Astrocyte (in vitro differentiated cells and primary cell): ENCODE data around the gene SLC35F6. TPM values are rescaled to one million over a fixed set of nuclear protein-coding genes. Genes with fewer than 3 reads are reported as not detected.

Experiments
- DNase-seq: peaks from one replicate; pipeline ENCODE4 v3.0.0-alpha.2; 2010; ENCODE audit warnings: low read depth
- FAIRE-seq: peaks from 2 replicates; lab custom pipeline; 2011; peaks lifted over from hg19 to GRCh38; lab: Jason Lieb, UNC
- H2AFZ ChIP-seq: 2 replicates; pipeline ENCODE4 v1.6.0; 2012; ENCODE audit warnings: low read depth, low read length, inconsistent platforms
- H3K27ac ChIP-seq: 2 replicates; pipeline ENCODE4 v1.5.1; 2011; ENCODE audit warnings: low read depth, low read length, inconsistent platforms
- H3K27me3 ChIP-seq: 2 replicates; pipeline ENCODE4 v1.6.0; 2011; ENCODE audit warnings: low read length, inconsistent platforms; ENCODE audit not compliant: insufficient read depth
- H3K36me3 ChIP-seq: 2 replicates; pipeline ENCODE4 v1.5.1; 2011; ENCODE audit warnings: low read length, inconsistent platforms; ENCODE audit not compliant: insufficient read depth
- H3K4me1 ChIP-seq: 2 replicates; pipeline ENCODE4 v1.5.1; 2011; ENCODE audit warnings: low read length, inconsistent platforms; ENCODE audit not compliant: insufficient read depth
- H3K4me2 ChIP-seq: 2 replicates; pipeline ENCODE4 v1.6.0; 2012; ENCODE audit warnings: low read length, inconsistent platforms
- H3K4me3 ChIP-seq: 2 replicates; pipeline ENCODE4 v1.5.1; 2011; ENCODE audit warnings: low read depth, mild to moderate bottlenecking, low read length, inconsistent platforms; ENCODE audit not compliant: insufficient read depth
- H3K79me2 ChIP-seq: 2 replicates; pipeline ENCODE4 v1.6.0; 2012; ENCODE audit warnings: mild to moderate bottlenecking, low read length, inconsistent platforms; ENCODE audit not compliant: insufficient read depth
- H3K9ac ChIP-seq: 2 replicates; pipeline ENCODE4 v1.6.0; 2012; ENCODE audit warnings: mild to moderate bottlenecking, low read length, inconsistent platforms
- H3K9me3 ChIP-seq: 2 replicates; pipeline ENCODE4 v1.5.1; 2012; ENCODE audit warnings: low read depth, mild to moderate bottlenecking, low read length, inconsistent platforms; ENCODE audit not compliant: insufficient read depth
- H4K20me1 ChIP-seq: 2 replicates; pipeline ENCODE4 v1.6.0; 2012; ENCODE audit warnings: low read length, inconsistent platforms; ENCODE audit not compliant: insufficient read depth
- H3K27ac Mint-ChIP-seq: one replicate; pipeline ENCODE4 v1.8.0; 2021; ENCODE audit warnings: mild to moderate bottlenecking, mixed read lengths; ENCODE audit not compliant: unreplicated experiment
- H3K27me3 Mint-ChIP-seq: one replicate; pipeline ENCODE4 v1.8.0; 2021; ENCODE audit warnings: low read depth, mixed read lengths; ENCODE audit not compliant: unreplicated experiment
- H3K36me3 Mint-ChIP-seq: one replicate; pipeline ENCODE4 v1.8.0; 2021; ENCODE audit warnings: low read depth, mixed read lengths; ENCODE audit not compliant: unreplicated experiment
- H3K4me1 Mint-ChIP-seq: one replicate; pipeline ENCODE4 v1.8.0; 2021; ENCODE audit warnings: low read depth, mixed read lengths; ENCODE audit not compliant: unreplicated experiment
- H3K4me3 Mint-ChIP-seq: one replicate; pipeline ENCODE4 v1.8.0; 2021; ENCODE audit warnings: mild to moderate bottlenecking, moderate library complexity, mixed read lengths; ENCODE audit not compliant: unreplicated experiment
- H3K9me3 Mint-ChIP-seq: one replicate; pipeline ENCODE4 v1.8.0; 2021; ENCODE audit warnings: mild to moderate bottlenecking, mixed read lengths; ENCODE audit not compliant: unreplicated experiment
- EZH2 ChIP-seq: IDR thresholded peaks from 2 replicates; pipeline ENCODE4 v1.6.1; 2012; ENCODE audit warnings: mild to moderate bottlenecking, low read length, inconsistent platforms; ENCODE audit not compliant: insufficient read depth
- total RNA-seq: library from RNA; stranded (reverse); gene quantifications from 2 replicates; pipeline ENCODE4 v1.2.1, GENCODE V29; 2021
- TF ChIP-seq, protein P1 (sequence below): IDR thresholded peaks from 2 replicates; pipeline ENCODE4 v1.5.1; 2011; ENCODE audit warnings: low read depth, mild to moderate bottlenecking, inconsistent platforms, low read length, moderate library complexity; ENCODE audit not compliant: insufficient read depth

Gene SLC35F6
- total RNA-seq, 1 donor from 2014 or later = 41.9 TPM

GRCh38 chr2:26816893-26817292 is 52.8 kb downstream of the SLC35F6 start:
- no peak for DNase-seq
- H3K4me2 ChIP-seq = no peak overlapping the region
- TF ChIP-seq EZH2 = no peak
- TF ChIP-seq, protein P1, sequence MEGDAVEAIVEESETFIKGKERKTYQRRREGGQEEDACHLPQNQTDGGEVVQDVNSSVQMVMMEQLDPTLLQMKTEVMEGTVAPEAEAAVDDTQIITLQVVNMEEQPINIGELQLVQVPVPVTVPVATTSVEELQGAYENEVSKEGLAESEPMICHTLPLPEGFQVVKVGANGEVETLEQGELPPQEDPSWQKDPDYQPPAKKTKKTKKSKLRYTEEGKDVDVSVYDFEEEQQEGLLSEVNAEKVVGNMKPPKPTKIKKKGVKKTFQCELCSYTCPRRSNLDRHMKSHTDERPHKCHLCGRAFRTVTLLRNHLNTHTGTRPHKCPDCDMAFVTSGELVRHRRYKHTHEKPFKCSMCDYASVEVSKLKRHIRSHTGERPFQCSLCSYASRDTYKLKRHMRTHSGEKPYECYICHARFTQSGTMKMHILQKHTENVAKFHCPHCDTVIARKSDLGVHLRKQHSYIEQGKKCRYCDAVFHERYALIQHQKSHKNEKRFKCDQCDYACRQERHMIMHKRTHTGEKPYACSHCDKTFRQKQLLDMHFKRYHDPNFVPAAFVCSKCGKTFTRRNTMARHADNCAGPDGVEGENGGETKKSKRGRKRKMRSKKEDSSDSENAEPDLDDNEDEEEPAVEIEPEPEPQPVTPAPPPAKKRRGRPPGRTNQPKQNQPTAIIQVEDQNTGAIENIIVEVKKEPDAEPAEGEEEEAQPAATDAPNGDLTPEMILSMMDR = no peak

GRCh38 chr2:26818255-26818654 is 54.2 kb downstream of the SLC35F6 start:
- Histone ChIP-seq H4K20me1 (no peaks in the 10 kb centered on the region), H3K4me3 (no peak overlapping the region), H3K9me3 (no peaks in the 10 kb centered on the region), H3K36me3 (no peaks in the 10 kb centered on the region), H3K4me1 (no peaks in the 10 kb centered on the region), H2AFZ (no peak overlapping the region), H3K9ac (no peak overlapping the region), H3K4me2 (no peak overlapping the region), H3K79me2 (no peaks in the 10 kb centered on the region), H3K27me3 (peaks cover 14% of the 10 kb centered on the region), H3K27ac (no peak overlapping the region)
- DNase-seq (no peak), FAIRE-seq (no peak)
- H3K27ac Mint-ChIP-seq = no peak overlapping the region
- no peak overlapping the region for H3K4me3 Mint-ChIP-seq
- TF ChIP-seq EZH2 = no peak
- TF ChIP-seq, protein P1 = no peak
- H3K36me3 Mint-ChIP-seq = no peaks in the 10 kb centered on the region
- peaks cover 5% of the 10 kb centered on the region for H3K9me3 Mint-ChIP-seq
- H3K4me1 Mint-ChIP-seq = no peaks in the 10 kb centered on the region
- H3K27me3 Mint-ChIP-seq = peaks cover 23% of the 10 kb centered on the region

More at GRCh38 chr2:26816893-26817292, 52.8 kb downstream of the SLC35F6 start:
- Histone ChIP-seq H4K20me1 (no peaks in the 10 kb centered on the region), H3K36me3 (no peaks in the 10 kb centered on the region), H3K79me2 (no peaks in the 10 kb centered on the region), H3K27me3 (peaks cover 17% of the 10 kb centered on the region), H3K4me3 (no peak overlapping the region), H2AFZ (no peak overlapping the region), H3K4me1 (no peaks in the 10 kb centered on the region), H3K9ac (no peak overlapping the region), H3K27ac (no peak overlapping the region), H3K9me3 (no peaks in the 10 kb centered on the region)
- H3K27ac Mint-ChIP-seq = no peak overlapping the region
- H3K36me3 Mint-ChIP-seq = no peaks in the 10 kb centered on the region
- no peak overlapping the region for H3K4me3 Mint-ChIP-seq
- no peak for FAIRE-seq
- no peaks in the 10 kb centered on the region for H3K4me1 Mint-ChIP-seq
- peaks cover 31% of the 10 kb centered on the region for H3K27me3 Mint-ChIP-seq
- H3K9me3 Mint-ChIP-seq = peaks cover 6% of the 10 kb centered on the region

DNA sequence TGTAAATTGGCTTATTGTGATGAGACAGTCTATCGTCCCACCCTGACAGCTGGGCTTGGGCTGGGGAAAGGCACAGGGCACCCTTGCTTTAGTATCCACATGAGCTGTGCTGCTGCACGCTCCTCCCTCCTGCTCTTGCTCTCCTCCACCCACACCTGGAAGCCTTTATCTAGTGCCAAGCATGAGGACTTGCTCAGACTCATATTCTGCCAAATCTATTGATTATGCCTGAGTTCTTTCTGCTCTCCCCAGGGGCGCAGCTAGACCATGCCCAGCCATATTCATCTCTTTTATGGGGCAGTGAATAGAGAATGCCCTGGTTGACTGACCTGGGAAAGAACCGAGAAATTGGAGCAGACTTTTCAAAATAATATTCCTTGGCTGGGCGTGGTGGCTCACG is 54.9 kb downstream of the SLC35F6 start:
- Histone ChIP-seq H3K9me3 (no peaks in the 10 kb centered on the region), H3K4me3 (no peak overlapping the region), H3K79me2 (no peaks in the 10 kb centered on the region), H3K4me1 (no peaks in the 10 kb centered on the region), H3K36me3 (no peaks in the 10 kb centered on the region), H3K4me2 (no peak overlapping the region), H3K9ac (no peak overlapping the region), H4K20me1 (no peaks in the 10 kb centered on the region), H3K27ac (no peak overlapping the region), H3K27me3 (peaks cover 14% of the 10 kb centered on the region), H2AFZ (no peak overlapping the region)
- TF ChIP-seq EZH2 = no peak
- TF ChIP-seq, protein P1 = no peak
- Mint-ChIP-seq H3K27ac (no peak overlapping the region), H3K9me3 (peaks cover 2% of the 10 kb centered on the region), H3K27me3 (peaks cover 23% of the 10 kb centered on the region), H3K4me3 (no peak overlapping the region), H3K4me1 (no peaks in the 10 kb centered on the region), H3K36me3 (no peaks in the 10 kb centered on the region)
- DNase-seq = no peak
- no peak for FAIRE-seq
